IMR-90 (cell line): ENCODE measurements around the gene ARHGEF10L. TPM values are rescaled to one million over a fixed set of nuclear protein-coding genes. Genes with fewer than 3 reads are reported as not detected.

ENCODE experiments used
- ATAC-seq: fragments of 200-7000 bp; cut with Tn5 transposase; 2 replicates; pipeline ENCODE4 v1.9.1; 2020; ENCODE audit warnings: low read depth, mild to moderate bottlenecking, moderate library complexity
- BruUV-seq: library from RNA; stranded (reverse); fragments of 400-500 nt; replicated peaks from 2 replicates; lab custom pipeline; 2021; lab: Mats Ljungman, UMichigan
- CTCF ChIA-PET: fragments of 300-600 bp; formaldehyde crosslinking; extraction: SDS; loops from one replicate; lab custom pipeline; 2021; ENCODE audit warnings: antibody characterized with exemption; lab: Yijun Ruan, JAX
- POLR2A ChIA-PET: fragments of 300-600 bp; sonication (Branson Sonifier 250); formaldehyde crosslinking; loops from one replicate; lab custom pipeline; 2022; ENCODE audit warnings: antibody characterized with exemption; ENCODE audit not compliant: unreplicated experiment; lab: Charles Lee
- DNase-seq: peaks from one replicate; pipeline ENCODE4 v3.0.0; 2013
- H2AFZ ChIP-seq: replicated peaks from 2 replicates; pipeline ENCODE3; 2013; ENCODE audit warnings: low read length, mild to moderate bottlenecking; ENCODE audit not compliant: poor library complexity
- H2AK5ac ChIP-seq: 2 replicates; pipeline ENCODE4 v1.6.1; 2013; ENCODE audit warnings: low read depth, low read length, inconsistent platforms
- H2AK9ac ChIP-seq: replicated peaks from 2 replicates; pipeline ENCODE3; 2013; ENCODE audit warnings: mild to moderate bottlenecking, low read depth, low read length, moderate library complexity; ENCODE audit not compliant: poor library complexity
- H2BK120ac ChIP-seq: 2 replicates; pipeline ENCODE4 v1.6.1; 2013; ENCODE audit warnings: low read depth, low read length, inconsistent platforms
- H2BK15ac ChIP-seq: 3 replicates; pipeline ENCODE4 v1.6.1; 2013; ENCODE audit warnings: low read depth, low read length, inconsistent platforms
- H2BK20ac ChIP-seq: 2 replicates; pipeline ENCODE4 v1.6.1; 2013; ENCODE audit warnings: low read depth, mild to moderate bottlenecking, inconsistent platforms, low read length, moderate library complexity
- H2BK5ac ChIP-seq: 2 replicates; pipeline ENCODE4 v1.6.1; 2013; ENCODE audit warnings: mild to moderate bottlenecking, low read depth, low read length, inconsistent platforms; ENCODE audit not compliant: poor library complexity, severe bottlenecking
- H3K14ac ChIP-seq: replicated peaks from 2 replicates; pipeline ENCODE4 v1.6.1; 2013; ENCODE audit warnings: low read depth, low read length, inconsistent platforms
- H3K18ac ChIP-seq: 2 replicates; pipeline ENCODE4 v1.6.1; 2013; ENCODE audit warnings: low read depth, low read length, control low read depth
- H3K23ac ChIP-seq: 2 replicates; pipeline ENCODE4 v1.6.1; 2013; ENCODE audit warnings: low read depth, low read length, inconsistent platforms
- H3K27ac ChIP-seq: 2 replicates; pipeline ENCODE4 v1.5.1; 2013; ENCODE audit warnings: mild to moderate bottlenecking, control low read depth, low read length; ENCODE audit not compliant: insufficient read depth
- H3K27me3 ChIP-seq: 2 replicates; pipeline ENCODE4 v1.6.1; 2013; ENCODE audit warnings: low read length; ENCODE audit not compliant: control insufficient read depth, insufficient read depth
- H3K36me3 ChIP-seq: 2 replicates; pipeline ENCODE4 v1.6.1; 2013; ENCODE audit warnings: low read length, mixed read lengths; ENCODE audit not compliant: control insufficient read depth, insufficient read depth
- H3K4ac ChIP-seq: 2 replicates; pipeline ENCODE4 v1.6.1; 2013; ENCODE audit warnings: low read depth, low read length, inconsistent platforms
- H3K4me1 ChIP-seq: 2 replicates; pipeline ENCODE4 v1.6.1; 2013; ENCODE audit warnings: low read length, mixed read lengths; ENCODE audit not compliant: control insufficient read depth, insufficient read depth
- H3K4me2 ChIP-seq: 2 replicates; pipeline ENCODE4 v1.6.1; 2013; ENCODE audit warnings: low read depth, mild to moderate bottlenecking, control low read depth, low read length, moderate library complexity
- H3K4me3 ChIP-seq: 2 replicates; pipeline ENCODE4 v1.5.1; 2013; ENCODE audit warnings: low read depth, mild to moderate bottlenecking, control low read depth, low read length, moderate library complexity; ENCODE audit not compliant: insufficient read depth
- H3K56ac ChIP-seq: 2 replicates; pipeline ENCODE4 v1.6.1; 2013; ENCODE audit warnings: low read length, inconsistent platforms; ENCODE audit not compliant: insufficient read depth; ENCODE audit errors: extremely low read depth
- H3K79me1 ChIP-seq, 2 experiments: 2 replicates each; pipeline ENCODE4 v1.6.1; 2013; ENCODE audit warnings: low read length in 2 of 2, inconsistent platforms in 1 of 2, low read depth in 1 of 2
- H3K9ac ChIP-seq: 2 replicates; pipeline ENCODE4 v1.6.1; 2013; ENCODE audit warnings: low read depth, low read length, control low read depth
- H3K9me1 ChIP-seq: 2 replicates; pipeline ENCODE4 v1.6.1; 2013; ENCODE audit warnings: low read length, inconsistent platforms; ENCODE audit not compliant: insufficient read depth
- H3K9me3 ChIP-seq: 2 replicates; pipeline ENCODE4 v1.6.1; 2013; ENCODE audit warnings: low read length; ENCODE audit not compliant: control insufficient read depth, insufficient read depth
- H4K20me1 ChIP-seq: 2 replicates; pipeline ENCODE4 v1.6.1; 2013; ENCODE audit warnings: low read length, inconsistent platforms; ENCODE audit not compliant: insufficient read depth
- H4K5ac ChIP-seq: 2 replicates; pipeline ENCODE4 v1.6.1; 2013; ENCODE audit warnings: mild to moderate bottlenecking, low read depth, low read length, control low read depth
- H4K8ac ChIP-seq, 2 experiments: 2 replicates each; pipeline ENCODE4 v1.6.1; 2013; ENCODE audit warnings: low read depth in 2 of 2, low read length in 2 of 2, control low read depth in 1 of 2, inconsistent platforms in 1 of 2
- H4K91ac ChIP-seq: 2 replicates; pipeline ENCODE4 v1.6.1; 2013; ENCODE audit warnings: low read depth, low read length, inconsistent platforms; ENCODE audit not compliant: insufficient read depth
- CEBPB ChIP-seq: IDR thresholded peaks from 2 replicates; pipeline ENCODE4 v1.6.1; 2012; ENCODE audit warnings: low read depth, low read length, improper control_type of control experiment
- ELK1 ChIP-seq: fragments of 150-350 bp; IDR thresholded peaks from 2 replicates; pipeline ENCODE4 v1.6.1; 2016; ENCODE audit warnings: low read depth, mild to moderate bottlenecking, low read length, moderate library complexity, borderline replicate concordance
- MAFK ChIP-seq: IDR thresholded peaks from 2 replicates; pipeline ENCODE4 v1.6.1; 2012; ENCODE audit warnings: low read depth, low read length, improper control_type of control experiment
- MAZ ChIP-seq: IDR thresholded peaks from 2 replicates; pipeline ENCODE4 v1.6.1; 2012; ENCODE audit warnings: low read depth, mild to moderate bottlenecking, low read length, improper control_type of control experiment, moderate library complexity, borderline replicate concordance
- MXI1 ChIP-seq: IDR thresholded peaks from 2 replicates; pipeline ENCODE4 v1.6.1; 2012; ENCODE audit warnings: low read depth, mild to moderate bottlenecking, low read length, moderate library complexity, borderline replicate concordance
- NFE2L2 ChIP-seq: fragments of 150-350 bp; IDR thresholded peaks from 2 replicates; pipeline ENCODE4 v1.6.1; 2016; ENCODE audit warnings: low read depth, mild to moderate bottlenecking, low read length
- POLR2A ChIP-seq: IDR thresholded peaks from 2 replicates; pipeline ENCODE4 v1.6.1; 2012; ENCODE audit warnings: mild to moderate bottlenecking, low read depth, low read length
- RFX5 ChIP-seq: IDR thresholded peaks from 2 replicates; pipeline ENCODE4 v1.8.0; 2012; ENCODE audit warnings: low read depth, mild to moderate bottlenecking, low read length, moderate library complexity
- USF2 ChIP-seq: fragments of 150-350 bp; IDR thresholded peaks from 2 replicates; pipeline ENCODE4 v1.6.1; 2017; ENCODE audit warnings: mild to moderate bottlenecking, antibody characterized with exemption, low read length, low read depth
- WGBS, 2 experiments: methylation state at CpG; one replicate each; pipeline versions ENCODE4 v1.1.5 to v1.1.7; 2013; ENCODE audit warnings: missing lambda C conversion rate in 2 of 2; ENCODE audit not compliant: insufficient read length in 1 of 2; ENCODE audit errors: extremely low coverage in 2 of 2; 5-methylcytosine and 5-hydroxymethylcytosine counted together
- dilution Hi-C: fragments of 300-500 bp; cut with HindIII; formaldehyde crosslinking; loops from one replicate; pipeline ENCODE4 v1.14.3; 2018; ENCODE audit warnings: low sequenced_read_pairs; ENCODE audit not compliant: unreplicated experiment
- in situ Hi-C: fragments of 300-500 bp; cut with MboI; formaldehyde crosslinking; loops from 3 replicates; pipeline ENCODE4 v1.14.3; 2019; ENCODE audit warnings: low sequenced_read_pairs, inconsistent platforms, mixed read lengths
- intact Hi-C: fragments of 100-400 bp; cut with micrococcal nuclease; formaldehyde crosslinking; loops from 2 replicates; pipeline ENCODE4 v1.10.0; 2022
- polyA plus RNA-seq, 3 experiments: library from polyadenylated mRNA; depleted of rRNA; stranded (reverse); fragments of >200 nt; gene quantifications; 2 replicates each; pipeline ENCODE4 v1.2.3, GENCODE V29; 2012; ENCODE audit warnings: low replicate concordance in 1 of 3
- total RNA-seq: library from RNA; depleted of rRNA; stranded (reverse); fragments of >200 nt; gene quantifications from 2 replicates; pipeline ENCODE4 v1.2.3, GENCODE V29; 2012

Gene ARHGEF10L
- total and polyA plus RNA-seq, 2 of the 4 experiments (the other 2 are of a cell fraction): 4.8 to 12.4 TPM

- Histone ChIP-seq H3K56ac (no peak overlapping the region), H2BK15ac (no peak overlapping the region), H2AFZ (no peak overlapping the region), H3K9me1 (no peaks in the 10 kb centered on the region), H3K9ac (no peak overlapping the region), H2BK20ac (no peak overlapping the region), H3K27me3 (no peaks in the 10 kb centered on the region), H3K27ac (no peak overlapping the region), H3K4me3 (no peak overlapping the region), H3K14ac (no peak overlapping the region), H3K4ac (no peak overlapping the region), H4K8ac (no peak overlapping the region), H4K5ac (no peak overlapping the region), H2BK120ac (no peak overlapping the region), H3K4me1 (no peaks in the 10 kb centered on the region), H3K23ac (no peak overlapping the region), H2BK5ac (no peak overlapping the region), H3K79me1 (no peaks in the 10 kb centered on the region; a peak in 1 of 4 replicates), H4K20me1 (0 out of 2 replicates have a peak, but pooled peaks cover 4% of the 10 kb centered on the region), H2AK9ac (no peak overlapping the region), H3K18ac (no peak overlapping the region), H4K91ac (no peak overlapping the region), H2AK5ac (no peak overlapping the region), H3K9me3 (no peaks in the 10 kb centered on the region), H3K4me2 (no peak overlapping the region), H3K36me3 (peaks cover 18% of the 10 kb centered on the region)
- no CpG with 5 or more reads among the region's 5 CpGs for WGBS, 2 experiments
- DNase-seq (peak; percentile 17), ATAC-seq (no peak)
- CTCF ChIA-PET: no interaction called here
- TF ChIP-seq NFE2L2 (no peak), USF2 (no peak), MAFK (no peak), CEBPB (no peak), MXI1 (no peak), POLR2A (no peak), MAZ (no peak), RFX5 (no peak), ELK1 (no peak)
- no TSS peak for BruUV-seq
- dilution Hi-C loops: no loop called here
- intact Hi-C loops: no loop called here
- POLR2A ChIA-PET: interaction anchor here (0.6 kb wide), 1 partner anchor 336 kb away, joined by 15 read pairs; no protein-coding TSS in a partner anchor
- in situ Hi-C loops: no loop called here
Observed at GRCh38 chr1:17665950-17666720, 126.6 kb downstream of the ARHGEF10L start.
